AG10803 (cell line): ENCODE data around the gene CCDC187.

ENCODE experiments used
- DNase-seq: peaks from one replicate; pipeline ENCODE4 v3.0.0; 2010; ENCODE audit warnings: low read depth
- H3K4me3 ChIP-seq: 2 replicates; pipeline ENCODE4 v1.5.1; 2011; ENCODE audit warnings: mild to moderate bottlenecking, low read length, control low read depth
- TF ChIP-seq, protein P1 (sequence below): conservative IDR thresholded peaks from 2 replicates; pipeline ENCODE4 v1.5.1; 2011; ENCODE audit warnings: mild to moderate bottlenecking, low read length, control low read depth, inconsistent platforms

The CCDC187 gene

DNA sequence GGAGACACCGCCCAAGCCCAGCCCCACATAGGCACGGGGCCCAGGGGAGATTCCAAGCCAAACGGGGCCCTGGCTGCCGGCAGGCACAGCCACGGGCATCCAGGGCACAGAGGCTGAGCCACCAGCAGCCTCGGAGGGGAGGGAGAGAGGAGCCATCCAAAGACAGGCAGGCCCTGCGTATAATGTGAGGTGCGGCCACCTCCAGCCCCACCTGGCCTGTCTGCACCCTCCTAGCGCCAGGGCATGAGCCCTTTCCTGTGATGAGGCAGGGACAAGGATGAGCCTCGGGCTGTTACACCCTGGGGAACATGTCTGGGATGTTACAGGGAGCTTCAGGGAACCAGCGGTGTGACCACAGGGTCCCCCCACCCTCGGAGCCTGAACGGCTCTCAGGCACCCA is 1.1 kb upstream of the CCDC187 start:
- DNase-seq: no peak
- TF ChIP-seq, protein P1, sequence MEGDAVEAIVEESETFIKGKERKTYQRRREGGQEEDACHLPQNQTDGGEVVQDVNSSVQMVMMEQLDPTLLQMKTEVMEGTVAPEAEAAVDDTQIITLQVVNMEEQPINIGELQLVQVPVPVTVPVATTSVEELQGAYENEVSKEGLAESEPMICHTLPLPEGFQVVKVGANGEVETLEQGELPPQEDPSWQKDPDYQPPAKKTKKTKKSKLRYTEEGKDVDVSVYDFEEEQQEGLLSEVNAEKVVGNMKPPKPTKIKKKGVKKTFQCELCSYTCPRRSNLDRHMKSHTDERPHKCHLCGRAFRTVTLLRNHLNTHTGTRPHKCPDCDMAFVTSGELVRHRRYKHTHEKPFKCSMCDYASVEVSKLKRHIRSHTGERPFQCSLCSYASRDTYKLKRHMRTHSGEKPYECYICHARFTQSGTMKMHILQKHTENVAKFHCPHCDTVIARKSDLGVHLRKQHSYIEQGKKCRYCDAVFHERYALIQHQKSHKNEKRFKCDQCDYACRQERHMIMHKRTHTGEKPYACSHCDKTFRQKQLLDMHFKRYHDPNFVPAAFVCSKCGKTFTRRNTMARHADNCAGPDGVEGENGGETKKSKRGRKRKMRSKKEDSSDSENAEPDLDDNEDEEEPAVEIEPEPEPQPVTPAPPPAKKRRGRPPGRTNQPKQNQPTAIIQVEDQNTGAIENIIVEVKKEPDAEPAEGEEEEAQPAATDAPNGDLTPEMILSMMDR: no peak
- H3K4me3 ChIP-seq: no peak overlapping the region

DNA sequence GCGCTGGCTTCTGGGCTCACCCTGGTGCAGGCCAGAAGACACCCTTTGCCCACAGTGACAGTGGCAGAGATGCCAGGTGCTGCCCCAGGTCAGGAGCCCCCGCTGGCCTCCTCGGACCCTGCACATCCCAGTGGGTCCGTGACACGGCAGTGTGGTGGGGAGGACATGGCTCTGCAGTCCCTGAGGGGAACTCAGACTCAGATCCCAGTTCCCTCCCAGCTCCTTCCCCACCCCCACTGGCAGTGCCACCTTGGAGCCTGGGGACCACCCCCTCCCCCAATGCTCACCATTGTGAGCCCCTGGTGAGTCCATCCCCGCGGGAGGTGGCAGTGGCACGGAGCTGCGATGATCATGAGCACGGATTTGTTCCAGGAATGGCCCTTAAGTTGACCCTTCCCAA is 562 bp upstream of the CCDC187 start:
- no peak for DNase-seq
- H3K4me3 ChIP-seq: no peak overlapping the region
- TF ChIP-seq, protein P1: no peak

DNA sequence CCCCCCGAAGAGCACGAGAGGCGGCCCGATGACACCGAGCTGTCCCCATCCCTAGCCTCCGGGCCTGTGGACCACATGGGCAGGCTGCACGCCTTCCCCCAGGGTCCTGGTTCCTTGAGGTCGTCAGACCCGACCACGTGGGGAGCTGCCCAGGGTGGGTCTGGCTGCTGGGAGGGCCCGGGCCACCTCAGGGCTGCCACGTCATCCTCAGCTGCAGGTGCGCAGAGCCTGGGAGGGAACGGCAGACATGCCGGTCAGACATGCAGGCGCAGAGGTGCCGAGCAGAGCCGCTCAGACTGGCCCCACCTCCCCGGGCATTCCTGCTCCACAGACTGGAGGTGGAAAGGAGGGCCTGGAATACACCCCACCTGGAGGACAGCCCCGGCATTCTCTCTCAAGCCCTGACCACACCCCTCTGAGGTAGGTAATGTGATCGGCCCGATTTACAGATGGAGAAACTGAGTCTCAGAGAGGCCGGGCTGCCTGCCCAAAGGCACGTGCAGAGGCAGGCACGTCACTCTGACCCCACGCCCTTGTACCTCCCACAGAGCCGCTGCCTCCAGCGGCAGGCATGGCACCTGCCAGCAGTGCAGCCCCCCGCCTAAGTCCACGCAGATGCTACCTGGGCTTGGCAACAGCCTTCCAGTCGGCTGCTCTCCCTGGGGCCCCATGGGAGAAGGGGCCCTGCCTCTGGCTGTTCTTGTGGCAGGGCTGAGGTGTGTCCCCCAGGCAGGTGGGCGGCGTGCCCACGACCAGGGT is 649 bp downstream of the CCDC187 start:
- no peak overlapping the region for H3K4me3 ChIP-seq
- DNase-seq: no peak
- TF ChIP-seq, protein P1: no peak

DNA sequence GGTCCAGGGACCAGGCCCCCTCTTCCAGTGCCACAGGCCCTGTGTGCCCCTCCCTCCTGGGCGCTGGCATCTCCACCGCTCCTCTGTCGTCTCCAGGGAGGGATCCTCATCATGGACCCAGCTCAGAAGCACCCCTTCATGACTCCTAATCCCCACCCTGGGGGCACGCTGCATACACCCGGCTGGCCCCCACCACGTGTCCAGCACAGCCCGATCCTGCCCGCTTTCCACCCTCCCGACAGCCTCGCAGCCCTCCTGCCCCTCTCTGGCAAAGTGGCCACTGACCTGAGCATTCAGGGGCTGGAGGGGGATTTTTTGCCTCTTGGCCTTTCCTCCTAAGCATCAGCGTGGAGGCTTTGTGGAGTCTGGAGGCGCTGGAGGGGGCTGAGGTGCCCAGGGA is 1.4 kb downstream of the CCDC187 start:
- H3K4me3 ChIP-seq: no peak overlapping the region

DNA sequence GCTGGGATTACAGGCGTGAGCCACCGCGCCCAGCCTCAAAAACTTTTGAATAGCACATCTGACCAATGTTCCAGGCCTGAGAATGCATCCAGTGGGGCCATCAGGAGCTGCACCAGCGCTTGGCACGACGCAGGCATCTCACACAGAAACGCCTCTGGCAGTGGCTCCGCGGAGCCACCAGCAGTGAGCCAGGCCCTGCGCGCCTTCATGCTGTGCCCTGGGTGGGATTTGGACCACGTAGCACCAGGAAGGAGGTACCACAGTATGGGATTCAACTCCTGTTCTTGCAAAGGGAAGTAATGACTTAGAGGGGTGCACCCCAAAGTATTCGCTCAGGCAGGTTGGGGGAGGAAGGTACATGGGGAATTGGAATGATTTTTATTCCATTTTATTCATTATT is 3.0 kb downstream of the CCDC187 start:
- no peak for DNase-seq
- TF ChIP-seq, protein P1: no peak
- H3K4me3 ChIP-seq: no peak overlapping the region

More for the DNA sequence above, 1.4 kb downstream of the CCDC187 start:
- TF ChIP-seq, protein P1: no peak
- no peak for DNase-seq

DNA sequence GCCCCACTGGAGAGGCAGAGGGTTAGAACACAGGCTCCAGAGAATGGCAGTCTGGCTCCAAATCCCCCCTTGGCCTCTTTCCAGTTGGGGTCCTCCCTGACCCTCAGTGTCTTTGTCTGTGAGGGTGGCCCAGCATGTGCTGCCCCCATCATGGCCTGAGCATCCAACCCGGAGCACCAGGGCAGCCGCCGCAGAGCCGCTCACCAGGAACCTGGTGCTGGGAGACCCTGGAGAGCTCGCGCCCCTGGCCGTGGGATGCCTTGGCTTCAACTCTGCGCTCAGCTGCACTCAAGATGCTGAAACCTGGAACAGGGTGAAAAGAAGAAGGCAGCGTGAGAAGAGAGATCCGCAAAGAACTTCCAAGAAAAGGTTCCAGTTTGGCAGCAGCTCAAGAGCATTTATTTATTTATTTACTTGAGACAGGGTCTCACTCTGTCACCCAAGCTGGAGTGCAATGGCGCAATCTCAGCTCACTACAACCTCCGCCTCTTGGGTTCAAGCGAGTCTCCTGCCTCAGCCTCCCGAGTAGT is 3.8 kb downstream of the CCDC187 start:
- TF ChIP-seq, protein P1: no peak
- H3K4me3 ChIP-seq: no peak overlapping the region

DNA sequence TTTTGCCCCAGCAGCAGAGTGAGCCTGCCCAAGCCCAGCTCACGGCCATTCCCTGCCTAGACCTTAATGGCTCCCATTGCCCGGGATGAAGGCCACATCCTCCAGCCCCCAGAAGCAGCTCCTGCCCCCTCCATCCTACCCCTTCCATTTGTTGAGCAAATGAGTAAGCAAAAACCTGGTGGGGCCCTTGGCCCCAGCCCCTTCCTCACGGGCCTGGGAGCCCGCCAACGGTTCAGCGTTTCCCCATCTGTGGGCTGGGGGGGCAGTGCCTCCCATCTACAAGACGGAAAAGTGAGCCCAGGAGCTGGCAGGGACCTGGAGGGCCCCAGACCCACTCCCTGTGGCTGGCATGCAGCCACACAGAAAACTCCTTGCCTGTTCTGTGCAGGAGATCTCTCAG is 4.4 kb downstream of the CCDC187 start:
- no peak overlapping the region for H3K4me3 ChIP-seq
- DNase-seq: no peak
- TF ChIP-seq, protein P1: no peak

More for the DNA sequence above, 3.8 kb downstream of the CCDC187 start:
- no peak for DNase-seq
